SK-N-SH (cell line): Measurements from ENCODE around the gene OTOS.

Experiments used
- EP300 ChIP-seq, 2 experiments: IDR thresholded peaks; 2 replicates each; pipeline versions ENCODE4 v1.4.0 to v1.6.1; 2012; ENCODE audit warnings: borderline replicate concordance in 1 of 2, low read depth in 1 of 2, low read length in 1 of 2
- NFIC ChIP-seq: IDR thresholded peaks from 2 replicates; pipeline ENCODE4 v1.4.0; 2012; ENCODE audit warnings: borderline replicate concordance
- POLR2AphosphoS5 ChIP-seq: IDR thresholded peaks from 2 replicates; pipeline ENCODE4 v1.6.1; 2012; ENCODE audit warnings: low read depth, low read length
- RAD21 ChIP-seq: IDR thresholded peaks from 2 replicates; pipeline ENCODE4 v1.6.1; 2012; ENCODE audit warnings: mild to moderate bottlenecking, low read length
- RFX5 ChIP-seq: IDR thresholded peaks from 2 replicates; pipeline ENCODE4 v1.6.1; 2012; ENCODE audit warnings: mild to moderate bottlenecking, improper control_type of control experiment, low read length
- TAF1 ChIP-seq: IDR thresholded peaks from 2 replicates; pipeline ENCODE4 v1.6.1; 2012; ENCODE audit warnings: low read depth, mild to moderate bottlenecking, low read length, moderate library complexity, borderline replicate concordance
- TF ChIP-seq, protein P1 (sequence below): IDR thresholded peaks from 2 replicates; pipeline ENCODE4 v1.4.0; 2012; ENCODE audit warnings: low read depth
- TF ChIP-seq, protein P2 (sequence below): fragments of 150-350 bp; IDR thresholded peaks from 2 replicates; pipeline ENCODE4 v1.6.1; 2017; ENCODE audit warnings: antibody characterized with exemption, low read length, low read depth, borderline replicate concordance
- TF ChIP-seq, protein P3 (sequence below): fragments of 200-600 bp; sonication (generic); IDR thresholded peaks from 2 replicates; pipeline ENCODE4 v1.6.1; 2017; ENCODE audit warnings: antibody characterized with exemption, mild to moderate bottlenecking, moderate library complexity
- TF ChIP-seq, protein P4 (sequence below): IDR thresholded peaks from 2 replicates; pipeline ENCODE4 v1.6.1; 2012; ENCODE audit warnings: mild to moderate bottlenecking, low read depth, low read length, moderate library complexity
- TF ChIP-seq, protein P5 (sequence below): fragments of 150-350 bp; IDR thresholded peaks from 2 replicates; pipeline ENCODE4 v1.6.1; 2016; ENCODE audit warnings: mild to moderate bottlenecking, low read depth, low read length

DNA sequence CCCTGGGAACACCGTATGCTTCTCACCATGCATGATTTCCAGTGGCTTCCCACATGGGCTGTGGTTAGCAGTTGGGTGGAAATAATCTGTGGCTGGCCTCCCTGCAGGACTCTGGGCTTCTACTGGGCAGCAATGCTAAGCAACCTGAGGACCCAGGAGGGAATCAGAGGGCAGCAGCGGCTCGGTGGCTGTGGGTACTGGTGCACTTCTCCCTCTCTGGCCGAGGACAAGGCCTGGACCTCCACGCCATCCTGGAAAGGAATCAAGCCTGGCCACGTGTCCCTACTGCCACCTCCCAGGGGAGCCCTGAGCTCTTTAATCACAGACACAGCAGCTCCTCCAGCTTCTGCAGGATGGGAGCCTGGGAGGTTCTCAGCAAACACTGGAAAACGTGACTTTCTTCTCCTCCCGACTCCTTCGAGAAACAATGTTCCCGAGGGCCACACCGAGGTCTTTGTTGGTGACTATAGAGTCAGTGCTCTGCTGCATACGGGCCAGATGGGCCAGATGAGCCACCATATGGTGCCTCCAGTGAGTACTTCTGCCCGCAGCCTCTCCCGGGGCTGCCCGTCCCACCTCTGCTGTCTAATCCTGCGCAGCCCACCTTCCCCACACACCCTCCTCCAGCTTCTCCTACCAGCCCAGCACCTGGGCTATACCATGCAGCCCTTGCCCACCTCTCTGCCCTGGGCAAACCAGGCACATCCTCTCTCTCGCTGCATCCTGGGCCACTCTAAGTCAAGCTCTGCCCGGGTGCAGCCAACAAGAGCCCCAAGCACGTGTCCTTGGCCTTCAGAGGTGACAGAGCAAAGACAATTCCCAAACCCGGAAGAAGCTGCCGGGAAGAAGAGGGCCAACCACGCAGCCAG is 42.8 kb upstream of the OTOS start:
- TF ChIP-seq RFX5 (no peak), TAF1 (no peak), EP300 (IDR thresholded peaks at IDR 0.05; ENCODE audit: borderline replicate concordance in 1 of 2, low read depth in 1 of 2, low read length in 1 of 2) (no peak), RAD21 (no peak), NFIC (no peak), POLR2AphosphoS5 (no peak)
- TF ChIP-seq, protein P1, sequence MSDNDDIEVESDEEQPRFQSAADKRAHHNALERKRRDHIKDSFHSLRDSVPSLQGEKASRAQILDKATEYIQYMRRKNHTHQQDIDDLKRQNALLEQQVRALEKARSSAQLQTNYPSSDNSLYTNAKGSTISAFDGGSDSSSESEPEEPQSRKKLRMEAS = no peak
- TF ChIP-seq, protein P2, sequence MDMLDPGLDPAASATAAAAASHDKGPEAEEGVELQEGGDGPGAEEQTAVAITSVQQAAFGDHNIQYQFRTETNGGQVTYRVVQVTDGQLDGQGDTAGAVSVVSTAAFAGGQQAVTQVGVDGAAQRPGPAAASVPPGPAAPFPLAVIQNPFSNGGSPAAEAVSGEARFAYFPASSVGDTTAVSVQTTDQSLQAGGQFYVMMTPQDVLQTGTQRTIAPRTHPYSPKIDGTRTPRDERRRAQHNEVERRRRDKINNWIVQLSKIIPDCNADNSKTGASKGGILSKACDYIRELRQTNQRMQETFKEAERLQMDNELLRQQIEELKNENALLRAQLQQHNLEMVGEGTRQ = no peak
- TF ChIP-seq, protein P3, sequence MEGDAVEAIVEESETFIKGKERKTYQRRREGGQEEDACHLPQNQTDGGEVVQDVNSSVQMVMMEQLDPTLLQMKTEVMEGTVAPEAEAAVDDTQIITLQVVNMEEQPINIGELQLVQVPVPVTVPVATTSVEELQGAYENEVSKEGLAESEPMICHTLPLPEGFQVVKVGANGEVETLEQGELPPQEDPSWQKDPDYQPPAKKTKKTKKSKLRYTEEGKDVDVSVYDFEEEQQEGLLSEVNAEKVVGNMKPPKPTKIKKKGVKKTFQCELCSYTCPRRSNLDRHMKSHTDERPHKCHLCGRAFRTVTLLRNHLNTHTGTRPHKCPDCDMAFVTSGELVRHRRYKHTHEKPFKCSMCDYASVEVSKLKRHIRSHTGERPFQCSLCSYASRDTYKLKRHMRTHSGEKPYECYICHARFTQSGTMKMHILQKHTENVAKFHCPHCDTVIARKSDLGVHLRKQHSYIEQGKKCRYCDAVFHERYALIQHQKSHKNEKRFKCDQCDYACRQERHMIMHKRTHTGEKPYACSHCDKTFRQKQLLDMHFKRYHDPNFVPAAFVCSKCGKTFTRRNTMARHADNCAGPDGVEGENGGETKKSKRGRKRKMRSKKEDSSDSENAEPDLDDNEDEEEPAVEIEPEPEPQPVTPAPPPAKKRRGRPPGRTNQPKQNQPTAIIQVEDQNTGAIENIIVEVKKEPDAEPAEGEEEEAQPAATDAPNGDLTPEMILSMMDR = no peak
- TF ChIP-seq, protein P4, sequence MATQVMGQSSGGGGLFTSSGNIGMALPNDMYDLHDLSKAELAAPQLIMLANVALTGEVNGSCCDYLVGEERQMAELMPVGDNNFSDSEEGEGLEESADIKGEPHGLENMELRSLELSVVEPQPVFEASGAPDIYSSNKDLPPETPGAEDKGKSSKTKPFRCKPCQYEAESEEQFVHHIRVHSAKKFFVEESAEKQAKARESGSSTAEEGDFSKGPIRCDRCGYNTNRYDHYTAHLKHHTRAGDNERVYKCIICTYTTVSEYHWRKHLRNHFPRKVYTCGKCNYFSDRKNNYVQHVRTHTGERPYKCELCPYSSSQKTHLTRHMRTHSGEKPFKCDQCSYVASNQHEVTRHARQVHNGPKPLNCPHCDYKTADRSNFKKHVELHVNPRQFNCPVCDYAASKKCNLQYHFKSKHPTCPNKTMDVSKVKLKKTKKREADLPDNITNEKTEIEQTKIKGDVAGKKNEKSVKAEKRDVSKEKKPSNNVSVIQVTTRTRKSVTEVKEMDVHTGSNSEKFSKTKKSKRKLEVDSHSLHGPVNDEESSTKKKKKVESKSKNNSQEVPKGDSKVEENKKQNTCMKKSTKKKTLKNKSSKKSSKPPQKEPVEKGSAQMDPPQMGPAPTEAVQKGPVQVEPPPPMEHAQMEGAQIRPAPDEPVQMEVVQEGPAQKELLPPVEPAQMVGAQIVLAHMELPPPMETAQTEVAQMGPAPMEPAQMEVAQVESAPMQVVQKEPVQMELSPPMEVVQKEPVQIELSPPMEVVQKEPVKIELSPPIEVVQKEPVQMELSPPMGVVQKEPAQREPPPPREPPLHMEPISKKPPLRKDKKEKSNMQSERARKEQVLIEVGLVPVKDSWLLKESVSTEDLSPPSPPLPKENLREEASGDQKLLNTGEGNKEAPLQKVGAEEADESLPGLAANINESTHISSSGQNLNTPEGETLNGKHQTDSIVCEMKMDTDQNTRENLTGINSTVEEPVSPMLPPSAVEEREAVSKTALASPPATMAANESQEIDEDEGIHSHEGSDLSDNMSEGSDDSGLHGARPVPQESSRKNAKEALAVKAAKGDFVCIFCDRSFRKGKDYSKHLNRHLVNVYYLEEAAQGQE = no peak
- TF ChIP-seq, protein P5, sequence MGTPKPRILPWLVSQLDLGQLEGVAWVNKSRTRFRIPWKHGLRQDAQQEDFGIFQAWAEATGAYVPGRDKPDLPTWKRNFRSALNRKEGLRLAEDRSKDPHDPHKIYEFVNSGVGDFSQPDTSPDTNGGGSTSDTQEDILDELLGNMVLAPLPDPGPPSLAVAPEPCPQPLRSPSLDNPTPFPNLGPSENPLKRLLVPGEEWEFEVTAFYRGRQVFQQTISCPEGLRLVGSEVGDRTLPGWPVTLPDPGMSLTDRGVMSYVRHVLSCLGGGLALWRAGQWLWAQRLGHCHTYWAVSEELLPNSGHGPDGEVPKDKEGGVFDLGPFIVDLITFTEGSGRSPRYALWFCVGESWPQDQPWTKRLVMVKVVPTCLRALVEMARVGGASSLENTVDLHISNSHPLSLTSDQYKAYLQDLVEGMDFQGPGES = no peak
